Measurements from ENCODE around the gene RAB44. TPM values are rescaled to one million over a fixed set of nuclear protein-coding genes. Genes with fewer than 3 reads are reported as not detected.

Gene RAB44
- total and polyA plus RNA-seq, 8 donors, result 0.04 to 0.14 (median 0.09) TPM; not detected in 1

DNA sequence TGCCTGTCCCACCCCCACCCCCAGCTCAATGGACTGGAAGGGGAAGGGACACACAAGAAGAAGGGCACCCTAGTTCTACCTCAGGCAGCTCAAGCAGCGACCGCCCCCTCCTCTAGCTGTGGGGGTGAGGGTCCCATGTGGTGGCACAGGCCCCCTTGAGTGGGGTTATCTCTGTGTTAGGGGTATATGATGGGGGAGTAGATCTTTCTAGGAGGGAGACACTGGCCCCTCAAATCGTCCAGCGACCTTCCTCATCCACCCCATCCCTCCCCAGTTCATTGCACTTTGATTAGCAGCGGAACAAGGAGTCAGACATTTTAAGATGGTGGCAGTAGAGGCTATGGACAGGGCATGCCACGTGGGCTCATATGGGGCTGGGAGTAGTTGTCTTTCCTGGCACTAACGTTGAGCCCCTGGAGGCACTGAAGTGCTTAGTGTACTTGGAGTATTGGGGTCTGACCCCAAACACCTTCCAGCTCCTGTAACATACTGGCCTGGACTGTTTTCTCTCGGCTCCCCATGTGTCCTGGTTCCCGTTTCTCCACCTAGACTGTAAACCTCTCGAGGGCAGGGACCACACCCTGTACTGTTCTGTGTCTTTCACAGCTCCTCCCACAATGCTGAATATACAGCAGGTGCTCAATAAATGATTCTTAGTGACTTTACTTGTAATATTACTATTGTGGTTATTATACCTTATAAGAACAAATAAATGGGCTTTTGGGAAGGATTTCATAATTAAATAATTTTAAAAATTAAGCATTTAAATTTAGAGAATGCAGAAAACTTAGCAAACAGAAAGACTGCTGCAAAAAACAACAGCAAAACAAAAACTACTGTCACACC, 10.7 kb upstream of the RAB44 start:
- FAIRE-seq (no peak), ATAC-seq (no peak), DNase-seq (peak in 1 of 6 donors; percentile 72)
- Histone ChIP-seq H3K36me3 (peaks cover 7 to 42% (median 30%) of the 10 kb centered on the region in 3 donors), H3K27ac (no peak overlapping the region), H3K4me1 (peaks cover 5 to 22% (median 17%) of the 10 kb centered on the region in 3 donors), H3K27me3 (no peaks in the 10 kb centered on the region), H3K4me3 (no peak overlapping the region), H3K9me3 (no peaks in the 10 kb centered on the region)
- TF ChIP-seq, protein P1, sequence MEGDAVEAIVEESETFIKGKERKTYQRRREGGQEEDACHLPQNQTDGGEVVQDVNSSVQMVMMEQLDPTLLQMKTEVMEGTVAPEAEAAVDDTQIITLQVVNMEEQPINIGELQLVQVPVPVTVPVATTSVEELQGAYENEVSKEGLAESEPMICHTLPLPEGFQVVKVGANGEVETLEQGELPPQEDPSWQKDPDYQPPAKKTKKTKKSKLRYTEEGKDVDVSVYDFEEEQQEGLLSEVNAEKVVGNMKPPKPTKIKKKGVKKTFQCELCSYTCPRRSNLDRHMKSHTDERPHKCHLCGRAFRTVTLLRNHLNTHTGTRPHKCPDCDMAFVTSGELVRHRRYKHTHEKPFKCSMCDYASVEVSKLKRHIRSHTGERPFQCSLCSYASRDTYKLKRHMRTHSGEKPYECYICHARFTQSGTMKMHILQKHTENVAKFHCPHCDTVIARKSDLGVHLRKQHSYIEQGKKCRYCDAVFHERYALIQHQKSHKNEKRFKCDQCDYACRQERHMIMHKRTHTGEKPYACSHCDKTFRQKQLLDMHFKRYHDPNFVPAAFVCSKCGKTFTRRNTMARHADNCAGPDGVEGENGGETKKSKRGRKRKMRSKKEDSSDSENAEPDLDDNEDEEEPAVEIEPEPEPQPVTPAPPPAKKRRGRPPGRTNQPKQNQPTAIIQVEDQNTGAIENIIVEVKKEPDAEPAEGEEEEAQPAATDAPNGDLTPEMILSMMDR (IDR thresholded peaks at IDR 0.05), result no peak
- intact Hi-C loops (cut with DNase I), result no loop called here
- 92 to 93% methylated on average over 10 of the region's 10 CpGs for WGBS, 2 donors

DNA sequence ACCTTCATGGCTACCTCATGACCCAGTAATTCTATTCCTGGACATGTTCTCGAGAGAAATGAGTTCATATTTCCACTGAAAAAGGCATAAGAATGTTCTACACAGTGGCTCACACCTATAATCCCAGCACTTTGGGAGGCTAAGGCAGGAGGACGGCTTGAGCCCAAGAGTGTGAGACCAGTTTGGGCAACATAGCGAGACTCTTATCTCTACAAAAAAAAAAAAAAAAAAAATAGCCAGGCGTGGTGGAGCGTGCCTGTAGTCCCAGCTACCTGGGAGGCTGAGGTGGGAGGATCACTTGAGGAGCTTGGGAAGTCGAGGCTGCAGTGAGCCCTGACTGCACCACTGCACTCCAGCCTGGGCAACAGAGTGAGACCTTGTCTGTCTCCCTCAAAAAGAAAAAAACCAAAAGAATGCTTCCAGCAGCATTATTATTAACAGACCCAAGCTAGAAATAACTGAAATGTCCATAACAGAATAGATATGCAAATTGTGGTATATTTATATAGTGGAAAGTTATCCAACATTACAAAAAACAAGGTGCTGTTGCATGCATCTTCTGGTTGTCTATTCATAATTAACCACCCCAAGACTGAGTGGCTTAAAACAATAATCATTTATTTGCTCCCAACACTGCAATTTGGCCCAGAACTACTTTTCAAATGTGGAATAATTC, 9.4 kb upstream of the RAB44 start:
- H3K4me1 ChIP-seq, result peaks cover 5 to 18% (median 7%) of the 10 kb centered on the region in 3 donors
- WGBS, 2 donors, result 89 to 95% methylated on average over 6 of the region's 6 CpGs
- ATAC-seq (peak in 2 of 4 donors; percentile 2 to 7), DNase-seq (no peak), FAIRE-seq (no peak)
- no peak overlapping the region for H3K27ac ChIP-seq
- H3K27me3 ChIP-seq, result no peaks in the 10 kb centered on the region
- intact Hi-C loops (cut with DNase I), result no loop called here
- no peak overlapping the region for H3K4me3 ChIP-seq
- no peaks in the 10 kb centered on the region for H3K9me3 ChIP-seq
- TF ChIP-seq, protein P1 (IDR thresholded peaks at IDR 0.05), result no peak
- H3K36me3 ChIP-seq, result peaks cover 7 to 42% (median 30%) of the 10 kb centered on the region in 3 donors

DNA sequence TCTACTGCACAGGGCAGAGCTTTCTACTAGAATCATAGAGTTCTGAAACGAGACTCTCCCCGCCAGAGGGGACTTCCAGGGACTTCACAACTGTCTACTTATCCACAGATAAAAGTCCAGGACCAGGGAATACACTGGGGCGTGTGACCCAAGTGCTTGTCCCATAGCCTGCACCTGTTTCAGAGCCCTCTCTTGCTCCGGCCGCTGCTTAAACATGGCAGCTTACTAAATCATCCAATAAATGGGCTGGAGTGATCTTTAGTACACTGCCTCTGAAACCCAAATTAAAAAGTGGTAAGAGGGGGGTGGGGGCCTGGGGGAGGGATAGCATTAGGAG, 8.9 kb upstream of the RAB44 start:
- H3K27me3 ChIP-seq, result no peaks in the 10 kb centered on the region
- no peaks in the 10 kb centered on the region for H3K9me3 ChIP-seq
- H3K4me3 ChIP-seq, result no peak overlapping the region
- DNase-seq (peak in 1 of 6 donors; percentile 37), ATAC-seq (peak in 2 of 4 donors; percentile 5 to 6), FAIRE-seq (no peak)
- WGBS, 2 donors, result 87 to 88% methylated on average over 5 of the region's 5 CpGs
- H3K27ac ChIP-seq, result no peak overlapping the region
- intact Hi-C loops (cut with DNase I), result no loop called here
- peaks cover 7 to 37% (median 30%) of the 10 kb centered on the region in 3 donors for H3K36me3 ChIP-seq
- peaks cover 1 to 13% (median 2%) of the 10 kb centered on the region in 3 donors for H3K4me1 ChIP-seq
- TF ChIP-seq, protein P1 (IDR thresholded peaks at IDR 0.05), result no peak

DNA sequence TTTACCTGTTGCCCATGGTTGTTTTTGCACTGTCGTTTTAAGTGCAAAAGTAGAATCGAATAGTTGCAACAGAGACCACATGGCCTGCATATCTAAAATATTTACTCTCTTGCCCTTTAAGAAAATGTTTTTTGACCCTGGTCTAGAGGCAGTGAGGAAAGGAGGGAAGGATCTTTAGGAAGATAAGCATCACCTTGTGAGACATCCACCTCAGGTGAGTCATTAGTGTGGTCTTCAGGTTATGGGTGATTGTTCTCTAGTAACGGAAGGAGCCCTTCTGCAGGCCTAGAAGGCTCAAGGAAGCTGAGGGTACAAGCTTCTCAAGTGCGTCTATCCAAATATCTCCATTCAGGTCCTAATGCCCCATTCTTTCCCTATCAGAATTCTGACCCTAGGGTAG, 6.6 kb upstream of the RAB44 start:
- 91 to 95% methylated on average over 4 of the region's 4 CpGs for WGBS, 2 donors
- intact Hi-C loops (cut with DNase I), result no loop called here
- FAIRE-seq, result no peak

More for the DNA sequence above, 6.6 kb upstream of the RAB44 start:
- no peak for DNase-seq
- Histone ChIP-seq H3K4me3 (no peak overlapping the region), H3K4me1 (peaks cover 0 to 6% (median 5%) of the 10 kb centered on the region in 3 donors), H3K9me3 (no peaks in the 10 kb centered on the region), H3K36me3 (peaks cover 2 to 14% (median 9%) of the 10 kb centered on the region in 3 donors), H3K27me3 (no peaks in the 10 kb centered on the region), H3K27ac (no peak overlapping the region)
- TF ChIP-seq, protein P1 (IDR thresholded peaks at IDR 0.05), result no peak
- ATAC-seq, result no peak

Data from pancreas (tissue), 10 donors.